GM18498 (cell line): ENCODE data around the gene IL1RL1.

Experiments
- ATAC-seq: cut with Tn5 transposase; IDR thresholded peaks from one replicate; pipeline ENCODE4 v1.9.1; 2021; ENCODE audit warnings: mild to moderate bottlenecking, moderate library complexity; ENCODE audit not compliant: unreplicated experiment

Gene IL1RL1

DNA sequence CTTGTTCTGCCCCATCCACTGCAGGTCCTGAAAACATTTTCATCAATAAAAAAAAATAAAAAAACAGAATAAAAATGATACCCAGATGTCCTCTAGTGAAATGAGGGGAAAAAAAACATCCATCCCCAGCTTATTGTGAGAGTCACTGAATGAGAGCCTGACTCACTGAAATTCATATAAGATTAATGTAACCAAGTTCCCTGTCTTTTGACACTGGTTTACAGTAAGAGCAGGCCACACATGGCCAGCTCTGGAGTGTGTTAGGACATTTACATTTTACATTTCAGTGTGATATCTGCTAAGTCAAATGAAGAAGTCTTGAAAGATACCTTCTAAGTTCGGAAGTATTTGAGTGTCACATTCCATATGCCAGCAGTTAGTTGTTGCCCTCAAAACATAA lies 23.1 kb downstream of the IL1RL1 start:
- no peak for ATAC-seq

DNA sequence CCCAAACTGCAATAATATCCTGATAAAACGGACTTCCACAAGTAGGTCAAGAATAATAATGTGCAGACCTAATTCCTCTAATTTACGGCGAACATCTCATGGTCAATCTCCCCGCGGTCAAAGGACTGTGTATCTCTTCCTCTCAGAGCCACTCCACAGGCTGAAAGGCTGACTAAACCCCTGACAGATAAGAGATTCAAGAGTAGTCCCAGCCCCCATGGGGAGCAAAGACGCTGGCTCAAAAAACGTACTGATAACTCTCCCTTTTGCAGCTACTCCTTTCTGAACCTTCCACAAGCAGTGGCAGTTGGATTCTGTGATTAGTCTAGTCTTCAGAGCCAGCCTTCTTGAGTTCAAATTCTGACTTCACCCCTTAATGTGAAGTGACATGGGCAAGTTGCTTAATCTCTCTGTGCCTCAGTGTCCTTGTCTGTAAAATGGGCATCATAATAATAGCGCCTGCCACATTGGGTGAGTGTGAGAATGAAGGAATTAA lies 24.6 kb downstream of the IL1RL1 start:
- ATAC-seq, result no peak

DNA sequence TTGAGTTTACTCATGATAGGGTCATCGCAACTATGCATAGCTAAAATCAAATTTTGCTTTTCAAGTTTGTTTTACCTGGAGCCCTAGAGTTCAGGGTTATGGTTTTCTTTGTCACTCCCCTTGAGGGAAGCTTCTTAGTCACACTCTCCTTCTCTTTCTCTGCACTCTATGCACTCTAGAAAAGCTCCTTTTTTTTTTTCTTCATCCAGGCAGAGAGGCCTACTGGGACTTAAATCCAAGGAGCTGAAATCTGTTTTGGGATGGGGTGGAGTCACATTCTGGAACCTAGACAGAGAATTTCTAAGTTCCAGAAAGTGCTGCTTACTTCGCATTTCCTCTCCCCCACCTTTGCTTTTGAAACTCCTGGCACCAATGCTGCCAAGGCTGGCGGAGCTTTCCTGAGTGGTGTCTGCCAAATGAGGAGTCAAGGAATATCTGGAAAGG lies 25.2 kb downstream of the IL1RL1 start:
- no peak for ATAC-seq

DNA sequence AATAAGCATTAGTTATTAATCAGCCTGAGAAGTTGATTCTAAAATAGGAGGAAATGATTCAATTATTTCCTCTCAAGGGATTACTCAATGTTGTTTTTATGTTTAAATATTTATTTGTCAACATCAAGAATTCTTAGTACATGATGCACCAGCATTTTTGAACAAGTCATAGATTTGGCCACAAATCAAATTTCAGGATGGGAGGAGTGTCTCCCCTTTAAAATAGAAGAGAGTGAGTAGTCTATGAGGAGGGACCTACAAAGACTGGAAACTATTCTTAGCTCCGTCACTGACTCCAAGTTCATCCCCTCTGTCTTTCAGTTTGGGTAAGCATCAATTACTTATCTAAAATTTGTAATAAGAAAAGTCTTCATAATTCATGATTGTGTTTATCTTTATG lies 25.6 kb downstream of the IL1RL1 start:
- no peak for ATAC-seq

DNA sequence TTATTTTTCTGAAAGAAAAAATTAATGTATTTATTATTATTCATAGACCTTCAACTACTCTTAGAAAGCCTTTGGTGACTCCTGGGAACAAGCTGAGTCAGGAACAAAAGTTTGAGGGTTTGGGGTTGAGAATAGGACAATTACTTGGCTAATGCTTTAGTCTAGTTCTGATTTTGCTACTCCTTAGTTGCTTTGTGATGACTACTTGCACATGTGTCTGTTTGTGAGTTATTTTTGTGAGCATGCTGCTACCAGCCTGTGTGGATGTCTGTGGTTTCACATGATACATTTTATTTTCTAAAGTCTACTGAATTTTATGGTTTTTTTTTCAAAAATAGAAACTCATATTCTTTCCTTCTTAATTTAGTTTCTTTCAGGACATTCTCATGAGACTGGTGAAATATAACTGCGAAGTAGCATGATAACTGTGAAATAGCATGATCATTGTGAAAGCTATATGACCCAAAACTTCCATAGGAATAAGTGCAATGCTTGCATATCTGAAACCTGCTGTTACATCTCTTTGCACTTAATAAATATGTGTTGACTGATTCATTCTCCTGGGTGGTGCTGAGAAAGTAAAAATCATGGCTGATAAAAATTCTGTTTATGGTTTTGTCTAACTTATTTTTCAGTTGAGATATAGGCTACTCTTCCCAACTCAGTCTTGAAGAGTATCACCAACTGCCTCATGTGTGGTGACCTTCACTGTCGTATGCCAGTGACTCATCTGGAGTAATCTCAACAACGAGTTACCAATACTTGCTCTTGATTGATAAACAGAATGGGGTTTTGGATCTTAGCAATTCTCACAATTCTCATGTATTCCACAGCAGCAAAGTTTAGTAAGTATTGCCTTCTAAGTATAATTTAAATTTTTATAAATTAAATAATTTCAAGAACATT lies 26.4 kb downstream of the IL1RL1 start:
- no peak for ATAC-seq

DNA sequence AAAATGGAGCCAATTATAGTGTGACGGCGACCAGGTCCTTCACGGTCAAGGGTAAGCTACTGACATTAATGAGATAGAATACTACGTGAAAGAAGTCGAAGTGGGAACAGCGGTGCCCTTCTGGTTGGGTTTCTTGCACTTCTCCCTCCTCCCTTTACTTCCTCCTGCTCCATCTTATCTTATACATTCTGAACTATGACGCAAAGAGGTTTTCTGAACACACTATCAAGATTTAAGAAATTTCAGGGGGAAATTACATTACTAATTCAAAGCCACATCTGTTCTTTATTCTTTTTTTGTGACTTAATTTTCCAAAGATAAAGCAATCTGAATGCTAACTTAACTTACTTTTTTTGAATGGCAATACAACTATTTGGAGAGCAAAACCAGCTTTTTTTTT lies 29.4 kb downstream of the IL1RL1 start:
- ATAC-seq, result no peak

DNA sequence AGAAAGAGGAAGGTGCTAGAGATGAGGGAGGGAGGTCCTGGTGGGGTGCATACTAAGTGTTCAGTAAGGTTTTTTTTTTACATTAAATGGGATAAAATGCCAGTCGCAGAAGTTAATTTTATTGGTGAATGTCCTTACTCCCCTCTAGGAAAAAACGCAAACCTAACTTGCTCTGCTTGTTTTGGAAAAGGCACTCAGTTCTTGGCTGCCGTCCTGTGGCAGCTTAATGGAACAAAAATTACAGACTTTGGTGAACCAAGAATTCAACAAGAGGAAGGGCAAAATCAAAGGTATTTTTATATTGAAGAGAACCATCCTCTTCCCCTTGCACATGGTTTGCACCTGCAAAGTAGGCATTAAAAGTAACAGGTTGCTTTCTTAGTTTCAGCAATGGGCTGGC lies 31.5 kb downstream of the IL1RL1 start:
- ATAC-seq, result no peak

DNA sequence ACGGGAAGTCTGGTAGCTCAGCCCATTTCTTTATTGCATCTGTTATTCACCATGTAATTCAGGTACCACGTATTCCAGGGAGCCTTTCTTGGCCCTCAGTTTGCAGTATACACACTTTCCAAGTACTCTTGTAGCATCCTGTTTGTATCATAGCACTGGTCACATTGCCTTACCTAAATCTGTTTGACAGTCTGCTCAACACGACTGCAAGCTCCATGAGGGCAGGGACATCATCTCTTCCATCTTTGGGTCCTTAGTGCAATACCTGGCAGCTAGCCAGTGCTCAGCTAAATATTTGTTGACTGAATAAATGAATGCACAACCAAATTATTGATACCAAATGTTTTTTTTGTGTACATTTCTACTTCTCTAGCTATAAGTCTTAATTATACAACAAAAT lies 33.0 kb downstream of the IL1RL1 start:
- no peak for ATAC-seq

DNA sequence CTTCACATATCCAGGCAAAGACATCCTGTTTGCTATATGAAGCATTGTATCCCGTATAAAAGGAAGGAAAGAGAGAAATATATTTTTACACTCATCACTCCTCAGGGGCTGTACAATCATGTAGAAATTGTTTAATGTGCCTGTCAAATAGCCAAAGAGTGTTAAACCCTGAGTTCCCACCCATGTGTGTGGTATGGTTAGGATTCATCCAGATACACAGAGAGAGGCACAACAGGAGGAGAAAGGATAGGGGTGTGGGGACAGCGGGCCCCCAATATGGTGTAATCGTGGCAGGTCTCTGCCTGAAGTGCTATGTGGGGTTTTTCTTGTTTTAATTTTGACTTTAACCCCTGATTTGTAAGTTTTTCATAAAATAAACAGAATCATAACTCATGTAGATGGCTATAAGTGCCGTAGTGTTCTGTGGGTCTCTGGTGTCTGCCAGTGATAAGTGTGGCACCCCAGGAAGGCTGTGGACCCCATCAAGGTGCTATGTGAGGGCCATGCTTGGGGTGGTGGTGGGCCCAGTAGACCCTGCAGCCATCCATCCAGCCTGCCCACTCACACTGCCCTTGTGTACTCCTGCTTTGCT lies 34.1 kb downstream of the IL1RL1 start:
- no peak for ATAC-seq

DNA sequence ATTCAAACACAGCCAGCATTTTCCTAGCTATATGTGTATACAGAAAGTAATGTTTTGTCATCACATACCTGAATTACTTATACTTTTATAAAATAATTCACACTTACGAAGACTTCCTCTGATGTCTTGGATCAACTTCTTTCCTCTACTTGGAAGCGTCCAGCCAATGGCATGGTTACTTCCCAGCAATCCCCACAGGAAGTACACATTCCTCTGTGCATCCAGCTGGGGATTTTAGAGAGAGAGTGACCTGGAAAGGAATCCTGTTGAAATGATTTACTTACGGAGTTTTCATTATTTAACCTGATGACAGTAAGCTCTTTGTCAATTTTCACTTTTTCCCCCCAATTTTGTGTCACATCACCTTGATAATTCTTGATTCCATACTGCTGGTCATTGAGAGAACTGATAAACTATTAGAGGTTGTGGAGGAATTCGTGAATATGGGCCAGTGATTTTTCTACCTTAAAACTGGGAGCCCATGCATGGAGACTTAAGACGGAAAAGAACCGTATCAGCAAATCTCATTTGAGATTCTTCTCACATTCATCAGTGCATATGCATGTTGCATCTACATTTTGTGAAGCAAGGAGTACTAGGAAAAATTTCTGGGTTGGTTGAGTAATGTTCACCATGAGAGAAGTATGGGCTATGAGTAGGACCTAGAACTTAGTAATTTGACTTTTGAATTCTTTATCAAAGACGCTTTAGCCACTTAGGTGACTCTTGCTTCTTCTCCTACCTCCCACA lies 35.2 kb downstream of the IL1RL1 start:
- ATAC-seq, result no peak

DNA sequence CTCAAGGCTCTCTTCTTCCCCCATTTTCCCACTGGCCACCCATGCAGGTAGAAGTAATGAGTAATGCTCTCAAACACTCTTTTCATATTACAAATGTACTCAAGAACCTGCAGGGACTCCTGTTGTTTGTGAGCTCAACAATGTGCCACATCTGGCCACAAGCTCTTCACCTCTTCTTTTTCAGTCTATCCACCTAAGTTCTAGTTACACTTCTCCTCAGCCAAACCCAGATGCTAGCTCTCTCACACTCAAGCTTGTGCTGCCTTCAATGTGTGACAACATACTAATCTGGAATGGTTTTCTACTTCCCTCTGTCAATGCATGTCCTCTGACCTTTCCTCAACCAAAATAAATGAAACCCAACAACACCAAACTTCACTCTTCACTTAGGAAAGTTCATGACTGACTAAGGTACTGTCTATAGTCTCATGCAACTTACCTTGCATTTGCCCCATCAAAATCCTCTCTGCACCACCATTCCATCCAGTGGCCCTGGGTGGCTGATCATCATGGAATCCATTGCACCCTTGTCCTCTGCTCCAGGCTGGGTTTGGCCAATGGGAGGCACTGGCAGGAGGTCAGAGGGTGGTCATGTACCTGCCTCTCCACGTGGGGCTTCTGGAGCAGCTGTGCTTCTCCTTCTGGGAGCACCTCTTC lies 38.9 kb downstream of the IL1RL1 start:
- no peak for ATAC-seq

DNA sequence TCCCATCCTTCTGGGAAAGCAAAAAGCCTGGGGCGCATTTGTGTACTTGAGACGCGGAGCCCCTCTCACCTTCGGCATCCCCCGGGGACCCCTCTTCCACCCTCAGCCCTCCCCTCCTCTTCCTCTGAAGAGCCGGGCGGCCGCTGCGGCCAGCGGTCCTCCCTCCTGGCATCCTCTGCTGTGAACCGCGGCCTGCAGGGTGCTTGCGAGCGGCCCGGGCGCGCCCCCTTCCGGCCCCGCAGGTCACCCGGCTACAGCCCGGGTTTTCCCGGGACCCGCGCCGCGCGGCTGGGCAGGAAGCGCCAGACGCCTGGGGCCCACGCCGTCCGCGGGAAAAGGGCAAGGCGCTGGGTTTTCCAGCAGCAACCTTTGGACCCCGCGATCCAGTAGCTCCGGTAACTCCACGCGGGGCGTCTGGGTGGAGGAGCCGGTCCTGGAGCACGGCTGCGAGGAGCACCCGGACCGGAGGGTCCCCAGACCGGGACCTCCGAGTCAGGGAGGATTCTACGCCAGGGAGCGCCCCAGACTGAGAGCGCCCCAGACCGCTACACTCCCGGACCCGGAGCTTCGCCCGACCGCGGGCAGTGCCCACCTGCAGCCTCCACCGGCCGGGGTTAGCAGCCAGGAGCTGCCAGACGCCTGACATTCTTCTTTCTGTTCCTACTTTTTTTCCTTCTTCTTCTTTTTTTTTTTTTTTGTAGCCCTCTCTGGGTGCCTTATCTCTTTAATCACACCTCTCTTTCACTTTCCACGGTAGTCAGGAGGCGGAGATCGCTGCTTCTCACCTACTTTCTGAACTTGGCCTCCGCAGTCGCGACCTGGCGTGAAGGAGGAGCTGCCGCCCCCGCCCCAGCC lies 44.4 kb downstream of the IL1RL1 start, which contains the start of gene IL18R1:
IL18R1 (plus strand) TSS at position 271 of the 855 bp plus-strand sequence. CDS start 6,865 bp downstream, outside the sequence.
- ATAC-seq, result peak; percentile 92

DNA sequence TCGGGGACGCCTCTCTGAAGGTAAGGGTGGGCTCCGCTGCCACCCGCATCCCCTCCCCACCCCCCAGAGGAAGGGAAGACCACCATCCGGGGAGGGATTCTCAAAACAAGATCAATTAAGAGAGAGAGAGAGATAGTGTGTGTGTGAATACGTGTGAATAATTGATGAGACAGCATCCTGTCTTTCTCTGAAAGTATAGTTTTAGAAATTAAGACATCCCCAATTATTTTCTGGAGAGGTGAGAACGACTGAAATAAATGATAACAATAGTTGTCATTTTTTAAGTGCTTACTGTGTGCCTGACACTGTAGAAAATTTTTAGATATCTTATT lies 45.0 kb downstream of the IL1RL1 start:
- peak; percentile 4 for ATAC-seq

DNA sequence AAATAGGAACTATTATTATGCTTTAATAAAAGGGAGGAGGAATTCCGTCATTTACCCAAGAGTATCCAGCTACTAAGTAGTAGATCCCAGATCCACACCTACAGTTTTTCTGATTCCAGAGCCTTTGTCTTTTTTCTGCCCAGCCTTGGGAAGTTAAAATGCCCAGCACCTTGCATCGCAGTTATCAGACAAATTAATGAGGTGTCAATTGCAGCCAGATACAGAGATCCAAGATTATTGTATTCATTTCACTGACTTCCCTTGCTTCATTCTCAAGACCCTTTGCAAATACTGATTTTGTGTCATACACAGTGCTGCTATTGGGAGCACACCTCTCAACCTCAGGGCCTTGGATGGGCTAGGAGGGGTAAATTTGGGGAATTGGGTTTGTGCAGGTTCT lies 45.4 kb downstream of the IL1RL1 start:
- ATAC-seq, result no peak

DNA sequence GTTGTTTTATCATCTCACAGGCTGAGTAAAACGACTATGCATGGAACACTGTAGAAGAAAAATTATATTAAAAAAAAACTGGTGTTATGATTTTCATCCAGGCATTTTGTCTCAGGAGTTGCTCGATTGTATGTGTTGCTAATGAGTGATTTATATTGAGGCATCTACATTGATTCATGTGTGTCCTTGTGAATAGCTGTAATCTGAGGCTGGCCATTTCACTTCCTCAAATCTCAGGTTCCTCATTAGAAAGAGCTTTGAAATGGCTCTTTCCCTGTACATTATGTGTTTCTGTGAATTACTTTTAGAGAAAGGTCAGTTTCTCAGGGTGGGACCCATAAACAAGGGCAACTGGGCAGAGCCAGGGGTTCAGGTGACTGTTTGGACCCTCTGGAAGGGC lies 46.6 kb downstream of the IL1RL1 start:
- no peak for ATAC-seq

DNA sequence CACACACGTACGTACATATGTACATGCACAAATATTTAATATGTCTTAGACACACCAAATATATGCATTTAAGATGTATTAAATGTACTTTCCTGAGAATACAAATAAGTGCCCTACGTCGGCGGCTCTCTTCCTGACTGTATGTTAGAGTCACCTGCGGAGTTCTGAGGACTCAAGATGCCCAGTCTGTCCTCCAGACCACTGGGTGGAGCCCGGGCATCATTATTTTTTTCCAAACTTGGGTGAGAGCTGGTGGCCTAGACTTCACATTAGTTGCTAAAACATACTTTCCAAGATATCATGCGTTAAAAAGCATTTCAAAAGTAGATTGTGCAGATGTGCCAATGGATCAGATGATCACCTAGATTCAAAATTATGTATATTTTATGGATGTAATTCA lies 47.1 kb downstream of the IL1RL1 start:
- ATAC-seq, result no peak

DNA sequence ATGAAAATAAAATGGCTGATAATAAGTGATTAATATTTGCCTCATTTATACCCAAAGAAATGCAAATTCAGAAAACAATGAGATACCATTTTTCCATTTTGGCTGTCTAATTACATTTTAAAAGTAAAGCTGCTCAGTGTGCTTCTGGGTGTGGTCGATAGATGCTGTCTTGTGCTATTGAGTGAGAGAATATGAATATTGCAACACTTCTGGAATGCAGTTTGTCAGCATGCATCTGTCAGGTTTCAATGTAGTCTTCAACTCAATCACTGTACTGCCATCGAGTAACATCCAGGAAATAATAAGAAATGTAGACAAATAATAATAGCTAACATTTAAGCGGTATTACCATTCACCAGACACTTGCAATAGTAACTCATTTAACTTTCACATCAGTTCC lies 48.2 kb downstream of the IL1RL1 start:
- no peak for ATAC-seq

DNA sequence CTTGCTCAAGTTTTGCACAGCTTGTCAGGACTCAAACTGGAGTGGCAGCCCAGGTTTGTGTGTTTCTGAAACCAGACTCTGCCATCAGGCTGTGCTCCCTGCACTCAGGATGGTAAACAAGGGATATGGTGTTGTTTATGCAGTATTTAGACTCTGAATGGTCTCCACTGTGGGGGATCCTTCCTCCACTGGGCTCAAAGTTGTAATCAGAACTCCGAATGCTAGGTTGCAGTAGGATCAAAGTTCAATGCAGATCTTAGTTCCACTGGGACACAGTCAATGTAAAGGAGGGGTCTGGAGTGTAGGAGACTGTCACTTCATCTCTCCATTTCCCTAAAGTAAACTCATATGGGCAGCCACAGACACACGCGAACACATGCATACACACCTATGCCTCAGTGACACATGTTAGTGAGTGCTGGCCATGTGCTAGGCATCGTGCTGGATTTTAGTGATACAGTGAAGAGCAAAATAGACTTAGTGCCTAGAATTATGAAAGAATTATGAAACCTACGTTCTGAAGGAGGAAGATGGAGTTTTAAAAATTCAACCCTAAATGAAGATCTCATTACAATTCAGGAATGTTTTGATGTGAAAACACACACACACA lies 50.4 kb downstream of the IL1RL1 start:
- no peak for ATAC-seq

DNA sequence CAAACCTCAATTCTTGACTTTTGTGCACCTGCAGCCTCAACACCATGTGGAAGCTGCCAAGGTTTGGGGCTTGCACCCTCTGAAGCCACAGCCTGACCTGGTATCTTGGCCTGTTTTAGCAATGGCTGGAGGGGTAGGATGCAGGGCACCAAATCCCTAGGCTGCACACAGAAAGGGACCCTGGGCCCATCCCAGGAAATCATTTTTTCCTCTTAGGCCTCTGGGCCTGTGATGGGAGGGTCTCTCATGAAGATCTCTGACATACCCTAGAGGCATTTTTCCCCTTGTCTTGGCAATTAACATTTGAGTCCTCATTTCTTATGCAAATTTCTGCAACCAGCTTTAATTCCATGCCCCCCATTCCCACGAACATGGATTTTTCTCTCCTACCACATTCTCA lies 54.4 kb downstream of the IL1RL1 start:
- no peak for ATAC-seq
